Small intestine (tissue), 7 donors: ENCODE data around the gene CENPT. TPM values are rescaled to one million over a fixed set of nuclear protein-coding genes. Genes with fewer than 3 reads are reported as not detected.

Source experiments
- DNase-seq, 2 donors: peaks; one replicate each; pipeline versions ENCODE4 v3.0.0 to v3.0.0-alpha.2; 2013
- FAIRE-seq: peaks from 2 replicates; lab custom pipeline; 2012; peaks lifted over from hg19 to GRCh38; lab: Jason Lieb, UNC
- H3K27ac ChIP-seq, 3 donors: one replicate each; pipeline ENCODE4 v1.5.1; 2013; ENCODE audit warnings: low read length in 2 of 3, mild to moderate bottlenecking in 2 of 3, control low read depth in 1 of 3, inconsistent platforms in 1 of 3, low read depth in 1 of 3, moderate library complexity in 1 of 3
- H3K27me3 ChIP-seq, 3 donors: one replicate each; pipeline ENCODE4 v1.6.1; 2013; ENCODE audit warnings: low read length in 3 of 3, inconsistent platforms in 1 of 3; ENCODE audit not compliant: control insufficient read depth in 3 of 3, insufficient read depth in 3 of 3
- H3K36me3 ChIP-seq, 3 donors: one replicate each; pipeline ENCODE4 v1.6.1; 2013; ENCODE audit warnings: low read length in 3 of 3, inconsistent platforms in 1 of 3, low read depth in 1 of 3, mild to moderate bottlenecking in 1 of 3, moderate library complexity in 1 of 3; ENCODE audit not compliant: control insufficient read depth in 3 of 3, insufficient read depth in 2 of 3
- H3K4me1 ChIP-seq, 3 donors: one replicate each; pipeline ENCODE4 v1.6.1; 2013; ENCODE audit warnings: low read length in 2 of 3, inconsistent platforms in 1 of 3, low read depth in 1 of 3, mild to moderate bottlenecking in 1 of 3, moderate library complexity in 1 of 3; ENCODE audit not compliant: control insufficient read depth in 3 of 3, insufficient read depth in 2 of 3
- H3K4me3 ChIP-seq, 3 donors: one replicate each; pipeline ENCODE4 v1.5.1; 2013; ENCODE audit warnings: low read length in 3 of 3, control low read depth in 1 of 3, inconsistent platforms in 1 of 3, low read depth in 1 of 3, mild to moderate bottlenecking in 1 of 3, moderate library complexity in 1 of 3
- H3K9me3 ChIP-seq, 2 donors: one replicate each; pipeline ENCODE4 v1.6.1; 2013; ENCODE audit warnings: low read depth in 1 of 2, low read length in 1 of 2; ENCODE audit not compliant: control insufficient read depth in 2 of 2, insufficient read depth in 1 of 2
- WGBS, 3 donors: extraction: QIAGEN DNeasy Blood & Tissue Kit; methylation state at CpG; one replicate each; pipeline ENCODE4 v1.1.7; 2013; 5-methylcytosine and 5-hydroxymethylcytosine counted together
- polyA plus RNA-seq, 4 donors: library from polyadenylated mRNA; stranded (reverse) in 3 of 4; unstranded in 1 of 4; fragments of 200-250 nt in 3 of 4; fragments of 120-200 nt in 1 of 4; gene quantifications; one replicate each; pipeline versions ENCODE4 v1.2.1 to v1.2.3, GENCODE V29; 2013
- donor health status: healthy with polysubstance abuse.
- donor health status: control.
- donor health status: control.
- donor health status: Bipolar disorder and iron deficiency.
- donor health status: healthy.

The CENPT gene
- polyA plus RNA-seq, 4 donors = 25.3 to 111 (median 43.9) TPM

DNA sequence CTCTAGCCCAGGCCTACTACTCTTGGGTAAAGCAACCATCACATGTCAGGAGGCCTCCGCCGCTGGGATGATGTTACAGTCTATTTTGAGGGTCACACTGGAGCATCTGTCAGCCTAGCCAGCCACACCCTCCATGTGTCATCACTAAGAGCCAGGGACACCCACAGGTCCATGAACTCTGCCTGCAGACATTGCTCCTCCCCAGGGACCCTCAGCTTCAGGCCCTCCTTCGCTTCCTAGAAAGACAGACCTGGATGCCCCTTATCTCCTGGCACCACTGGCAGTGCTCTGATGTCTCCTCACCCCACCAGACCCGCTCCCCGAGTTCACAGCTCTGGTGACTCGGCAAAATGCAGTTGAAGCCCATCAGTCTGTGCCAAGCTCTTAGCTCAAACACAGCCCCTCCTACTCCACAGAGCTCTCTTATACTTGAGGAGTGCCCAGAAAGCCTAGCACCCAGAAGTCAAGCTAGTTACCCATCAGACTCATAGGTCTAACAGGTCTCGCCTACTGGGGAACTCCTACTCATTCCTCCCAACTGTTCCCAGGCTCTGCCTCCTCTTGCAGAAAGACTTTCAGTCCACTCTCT is 47.1 kb downstream of the CENPT start:
- 86 to 94% (median 86%) methylated on average over 7 of the region's 7 CpGs for WGBS, 3 donors
- Histone ChIP-seq H3K4me3 (no peak overlapping the region), H3K4me1 (peaks cover 2 to 9% (median 5%) of the 10 kb centered on the region in 3 donors), H3K27ac (no peak overlapping the region), H3K36me3 (peaks cover 6 to 54% (median 6%) of the 10 kb centered on the region in 3 donors), H3K27me3 (no peaks in the 10 kb centered on the region), H3K9me3 (no peaks in the 10 kb centered on the region)
- DNase-seq (no peak), FAIRE-seq (no peak)

DNA sequence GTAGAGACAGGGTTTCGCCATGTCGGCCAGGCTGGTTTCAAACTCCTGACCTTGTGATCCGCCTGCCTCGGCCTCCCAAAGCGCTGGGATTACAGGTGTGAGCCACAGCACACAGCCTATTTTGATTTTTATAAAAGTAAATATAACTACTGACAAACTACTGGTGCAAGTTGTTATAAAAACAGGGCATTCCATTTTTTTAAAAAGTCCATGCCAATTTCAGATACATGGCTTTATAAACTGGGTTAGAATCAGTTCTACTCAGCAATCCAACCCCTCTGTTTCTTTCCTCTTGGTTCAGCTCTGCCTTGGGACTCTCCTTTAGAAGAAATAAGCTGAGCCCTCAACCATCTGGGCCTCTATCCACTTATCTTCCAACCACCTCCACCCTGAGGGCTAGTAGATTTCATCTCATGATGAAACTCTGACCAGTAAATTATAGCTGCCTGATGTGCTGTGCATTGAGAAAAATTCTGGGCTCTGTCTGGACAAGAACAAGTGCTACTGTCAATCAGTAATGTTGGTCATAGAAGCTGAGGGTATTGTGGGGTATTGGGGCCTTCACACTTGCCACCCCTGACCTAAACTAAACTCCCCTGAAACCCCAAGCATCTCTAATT is 51.3 kb downstream of the CENPT start:
- 96 to 100% (median 98%) methylated on average over 5 of the region's 5 CpGs for WGBS, 3 donors
- Histone ChIP-seq H3K4me1 (no peaks in the 10 kb centered on the region), H3K27me3 (no peaks in the 10 kb centered on the region), H3K27ac (no peak overlapping the region), H3K4me3 (no peak overlapping the region), H3K9me3 (no peaks in the 10 kb centered on the region), H3K36me3 (peaks cover 2 to 39% (median 2%) of the 10 kb centered on the region in 3 donors)
- FAIRE-seq (no peak), DNase-seq (no peak)

DNA sequence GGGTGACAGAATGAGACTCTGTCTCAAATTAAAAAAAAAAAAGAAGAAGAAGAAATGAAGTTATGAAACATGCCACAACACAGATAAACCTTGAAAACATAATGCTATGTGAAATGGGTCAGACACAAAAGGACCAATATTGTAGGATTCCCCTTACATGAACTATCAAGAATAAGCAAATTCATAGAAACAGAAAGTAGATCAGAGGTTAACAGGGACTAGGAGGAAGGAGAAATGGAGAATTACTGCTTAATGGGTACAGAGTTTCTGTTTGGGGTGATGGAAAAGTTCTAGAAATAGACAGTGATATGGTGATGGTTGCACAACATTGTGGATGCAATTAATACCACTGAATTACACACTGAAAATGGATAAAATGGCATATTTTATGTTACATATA is 57.4 kb downstream of the CENPT start:
- peaks cover 0 to 6% (median 0%) of the 10 kb centered on the region in 3 donors for H3K36me3 ChIP-seq
- FAIRE-seq (no peak), DNase-seq (no peak)
- H3K4me1 ChIP-seq = no peaks in the 10 kb centered on the region
- H3K9me3 ChIP-seq = no peaks in the 10 kb centered on the region
- H3K4me3 ChIP-seq = no peak overlapping the region
- no peaks in the 10 kb centered on the region for H3K27me3 ChIP-seq
- no peak overlapping the region for H3K27ac ChIP-seq

DNA sequence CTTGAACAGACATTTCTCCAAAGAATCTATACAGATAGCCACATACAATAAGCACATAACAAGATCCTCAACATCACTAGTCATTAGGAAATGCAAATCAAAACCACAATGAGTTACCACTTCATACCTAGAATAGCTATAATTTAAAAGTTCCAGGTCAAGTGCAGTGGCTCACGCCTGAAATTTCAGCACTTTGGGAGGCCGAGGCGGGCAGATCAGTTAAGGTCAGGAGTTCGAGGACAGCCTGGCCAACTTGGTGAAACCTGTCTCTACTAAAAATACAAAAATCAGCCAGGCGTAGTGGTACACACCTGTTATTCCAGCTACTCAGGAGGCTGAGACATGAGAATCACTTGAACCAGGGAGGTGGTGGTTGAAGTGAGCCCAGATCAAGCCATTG is 61.0 kb downstream of the CENPT start:
- no peak overlapping the region for H3K27ac ChIP-seq
- DNase-seq (no peak), FAIRE-seq (no peak)
- 89 to 95% (median 94%) methylated on average over 5 of the region's 5 CpGs for WGBS, 3 donors
- H3K9me3 ChIP-seq = peaks cover 0 to 3% of the 10 kb centered on the region in 2 donors
- no peaks in the 10 kb centered on the region for H3K27me3 ChIP-seq
- no peak overlapping the region for H3K4me3 ChIP-seq
- no peaks in the 10 kb centered on the region for H3K4me1 ChIP-seq
- H3K36me3 ChIP-seq = peaks cover 0 to 14% (median 0%) of the 10 kb centered on the region in 3 donors

DNA sequence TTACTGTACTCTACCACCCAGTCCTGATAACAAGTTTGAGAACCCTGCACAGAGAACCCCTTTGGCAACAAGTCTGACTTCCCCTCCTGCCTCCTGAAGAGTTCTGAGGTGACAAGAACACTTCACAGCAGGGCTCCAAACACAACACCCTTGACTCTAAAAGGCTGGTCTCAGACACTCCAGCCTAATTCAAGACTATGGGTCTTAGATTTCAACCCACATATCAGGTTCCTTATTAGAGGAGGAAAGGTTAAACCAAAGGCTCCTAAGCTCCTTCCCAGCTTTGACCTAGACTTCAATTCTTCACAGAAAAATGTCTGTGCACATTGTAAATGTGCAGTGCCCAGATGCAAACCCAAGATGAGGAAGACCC is 64.2 kb downstream of the CENPT start:
- H3K9me3 ChIP-seq = peaks cover 0 to 3% of the 10 kb centered on the region in 2 donors
- no peak overlapping the region for H3K4me3 ChIP-seq
- no peaks in the 10 kb centered on the region for H3K27me3 ChIP-seq
- DNase-seq (no peak), FAIRE-seq (no peak)
- peaks cover 0 to 3% (median 0%) of the 10 kb centered on the region in 3 donors for H3K4me1 ChIP-seq
- no peak overlapping the region for H3K27ac ChIP-seq
- H3K36me3 ChIP-seq = peaks cover 0 to 22% (median 0%) of the 10 kb centered on the region in 3 donors

DNA sequence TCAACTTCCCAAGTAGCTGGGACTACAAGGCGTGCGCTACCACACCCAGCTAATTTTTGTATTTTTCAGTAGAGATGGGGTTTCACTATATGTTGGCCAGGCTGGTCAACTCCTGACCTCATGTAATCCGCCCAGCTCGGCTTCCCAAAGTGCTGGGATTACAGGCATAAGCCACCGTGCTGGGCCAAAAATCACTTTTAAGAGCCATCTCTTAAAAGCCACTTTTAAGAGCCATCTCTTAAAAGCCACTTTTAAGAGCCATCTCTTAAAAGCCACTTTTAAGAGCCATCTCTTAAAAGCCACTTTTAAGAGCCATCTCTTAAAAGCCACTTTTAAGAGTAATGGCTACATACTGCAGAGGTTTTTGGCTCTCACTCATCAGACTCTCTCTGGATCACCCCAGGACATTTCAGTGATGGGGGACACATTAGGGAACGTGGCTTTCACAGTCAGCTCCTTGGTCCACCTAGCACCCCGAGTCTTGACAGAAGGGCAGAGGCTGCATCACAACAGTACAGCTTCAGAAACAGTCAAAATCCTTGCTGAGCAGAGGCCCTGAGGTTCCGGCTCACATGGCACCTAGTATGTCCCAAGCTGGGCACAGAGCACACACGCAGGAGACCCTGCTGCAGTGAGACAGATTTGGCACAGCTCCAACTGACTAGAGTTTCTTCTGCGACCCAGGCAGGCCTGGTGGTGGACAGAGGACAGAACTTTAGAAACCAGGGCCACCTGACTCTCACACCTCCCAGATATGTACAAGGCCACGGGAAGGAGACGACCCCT is 64.7 kb downstream of the CENPT start:
- 90 to 94% (median 93%) methylated on average over 12 of the region's 12 CpGs for WGBS, 3 donors

DNA sequence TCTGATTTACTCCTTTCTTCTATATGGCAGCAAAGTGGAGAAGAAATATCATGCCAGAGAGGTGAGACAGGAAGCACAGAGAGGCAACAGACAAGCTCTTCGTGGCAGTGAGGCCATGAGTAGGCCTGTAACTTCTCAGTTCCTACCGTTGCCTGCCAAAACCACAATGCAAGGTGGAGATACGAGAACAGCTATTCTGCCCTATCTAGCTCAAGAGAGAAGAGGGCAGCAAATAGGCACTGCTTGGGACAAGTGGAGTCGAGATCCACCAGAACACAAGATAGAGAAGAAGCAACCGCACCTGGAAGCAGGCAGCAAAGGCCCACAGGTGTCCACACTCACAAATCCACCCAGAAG is 66.0 kb downstream of the CENPT start:
- H3K27me3 ChIP-seq = no peaks in the 10 kb centered on the region
- FAIRE-seq (no peak), DNase-seq (no peak)
- H3K4me3 ChIP-seq = no peak overlapping the region
- peaks cover 0 to 3% (median 0%) of the 10 kb centered on the region in 3 donors for H3K4me1 ChIP-seq
- peak overlapping the region in 1 of 3 donors; percentile 6 for H3K27ac ChIP-seq
- WGBS, 3 donors = 60 to 77% (median 68%) methylated on average over 5 of the region's 5 CpGs
- H3K36me3 ChIP-seq = peaks cover 0 to 25% (median 0%) of the 10 kb centered on the region in 3 donors
- H3K9me3 ChIP-seq = peaks cover 0 to 3% of the 10 kb centered on the region in 2 donors

More for the DNA sequence above, 64.7 kb downstream of the CENPT start:
- no peak for DNase-seq
- Histone ChIP-seq H3K4me1 (peaks cover 0 to 3% (median 0%) of the 10 kb centered on the region in 3 donors), H3K36me3 (peaks cover 0 to 25% (median 0%) of the 10 kb centered on the region in 3 donors), H3K27me3 (no peaks in the 10 kb centered on the region), H3K9me3 (peaks cover 0 to 3% of the 10 kb centered on the region in 2 donors), H3K27ac (no peak overlapping the region), H3K4me3 (no peak overlapping the region)
- no peak for FAIRE-seq

DNA sequence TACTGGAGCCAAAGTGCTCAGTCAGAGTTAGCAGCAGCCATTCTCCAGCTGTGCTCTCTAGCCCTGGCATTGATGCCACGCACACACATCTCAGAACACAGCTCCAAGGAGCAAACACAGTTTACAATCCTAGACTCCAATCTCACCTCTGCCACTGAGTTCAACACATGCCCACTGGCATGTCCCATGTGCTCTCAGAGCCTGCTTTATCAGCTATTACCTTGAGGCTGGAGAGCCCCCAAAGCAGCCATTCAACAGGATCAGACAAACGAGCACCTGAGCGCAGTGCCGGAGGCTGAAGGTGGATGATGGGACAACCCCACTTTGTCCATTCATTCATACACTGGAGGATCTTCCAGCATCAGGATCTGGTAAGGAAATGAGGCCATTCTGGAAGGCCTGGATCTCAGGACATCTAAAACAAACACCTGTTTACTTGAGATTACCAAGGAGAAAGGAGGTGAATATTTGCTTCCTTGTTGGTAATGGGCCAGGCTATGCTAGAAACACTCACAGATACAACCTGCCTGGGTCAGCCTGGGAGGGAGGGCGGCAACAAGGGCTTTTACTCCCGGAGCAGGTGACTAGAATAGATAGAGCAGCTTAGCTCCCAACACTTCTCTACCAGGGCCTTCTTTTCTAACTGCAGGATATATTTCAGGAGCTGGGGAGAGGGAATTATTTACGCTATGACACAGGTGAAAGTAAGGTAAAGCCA is 66.5 kb downstream of the CENPT start:
- H3K4me3 ChIP-seq = no peak overlapping the region
- 73 to 80% (median 75%) methylated on average over 7 of the region's 7 CpGs for WGBS, 3 donors
- H3K9me3 ChIP-seq = peaks cover 0 to 3% of the 10 kb centered on the region in 2 donors
- H3K27me3 ChIP-seq = no peaks in the 10 kb centered on the region
- H3K36me3 ChIP-seq = peaks cover 0 to 25% (median 0%) of the 10 kb centered on the region in 3 donors
- no peak for FAIRE-seq
- H3K27ac ChIP-seq = peak overlapping the region in 1 of 3 donors; percentile 6
- H3K4me1 ChIP-seq = peaks cover 0 to 3% (median 0%) of the 10 kb centered on the region in 3 donors
- no peak for DNase-seq
